ENCODE results near the gene KIF26A.

KIF26A gene

GRCh38 chr14:104108570-104109541 lies 29.5 kb upstream of the KIF26A start:
- Histone ChIP-seq H3K4me1 (ENCODE audit: insufficient read depth, low read length) (0 out of 2 replicates have a peak, but pooled peaks cover 3% of the 10 kb centered on the region), H3K27me3 (ENCODE audit: insufficient read depth, low read length) (no peaks in the 10 kb centered on the region), H3K4me3 (ENCODE audit: low read length) (no peak overlapping the region), H3K27ac (ENCODE audit: low read depth, low read length) (no peak overlapping the region), H3K9ac (ENCODE audit: low read depth, low read length) (no peak overlapping the region), H3K36me3 (ENCODE audit: insufficient read depth, low read length) (no peaks in the 10 kb centered on the region), H3K9me3 (ENCODE audit: insufficient read depth, low read depth, low read length) (no peaks in the 10 kb centered on the region)
- WGBS = 77% methylated on average over 25 of the region's 26 CpGs

GRCh38 chr14:104109731-104110361 lies 28.5 kb upstream of the KIF26A start:
- H3K36me3 ChIP-seq (ENCODE audit: insufficient read depth, low read length) = no peaks in the 10 kb centered on the region
- no peak overlapping the region for H3K27ac ChIP-seq (ENCODE audit: low read depth, low read length)
- no peak overlapping the region for H3K9ac ChIP-seq (ENCODE audit: low read depth, low read length)
- no peak overlapping the region for H3K4me3 ChIP-seq (ENCODE audit: low read length)
- H3K27me3 ChIP-seq (ENCODE audit: insufficient read depth, low read length) = peaks cover 3% of the 10 kb centered on the region; the same call in 1 of the 2 replicates
- no peaks in the 10 kb centered on the region for H3K9me3 ChIP-seq (ENCODE audit: insufficient read depth, low read depth, low read length)
- WGBS = 92% methylated on average over 24 of the region's 24 CpGs
- 0 out of 2 replicates have a peak, but pooled peaks cover 3% of the 10 kb centered on the region for H3K4me1 ChIP-seq (ENCODE audit: insufficient read depth, low read length)

- Histone ChIP-seq H3K4me3 (ENCODE audit: low read length) (no peak overlapping the region), H3K4me1 (ENCODE audit: insufficient read depth, low read length) (0 out of 2 replicates have a peak, but pooled peaks cover 3% of the 10 kb centered on the region), H3K9me3 (ENCODE audit: insufficient read depth, low read depth, low read length) (no peaks in the 10 kb centered on the region), H3K9ac (ENCODE audit: low read depth, low read length) (no peak overlapping the region), H3K27me3 (ENCODE audit: insufficient read depth, low read length) (peaks cover 8% of the 10 kb centered on the region; the same call in 1 of the 2 replicates), H3K36me3 (ENCODE audit: insufficient read depth, low read length) (no peaks in the 10 kb centered on the region), H3K27ac (ENCODE audit: low read depth, low read length) (no peak overlapping the region)
- 88% methylated on average over 18 of the region's 18 CpGs for WGBS
Measured at GRCh38 chr14:104110491-104111209, 27.7 kb upstream of the KIF26A start.

- Histone ChIP-seq H3K4me1 (ENCODE audit: insufficient read depth, low read length) (0 out of 2 replicates have a peak, but pooled peaks cover 3% of the 10 kb centered on the region), H3K27me3 (ENCODE audit: insufficient read depth, low read length) (peaks cover 17% of the 10 kb centered on the region), H3K36me3 (ENCODE audit: insufficient read depth, low read length) (no peaks in the 10 kb centered on the region), H3K27ac (ENCODE audit: low read depth, low read length) (no peak overlapping the region), H3K4me3 (ENCODE audit: low read length) (no peak overlapping the region), H3K9ac (ENCODE audit: low read depth, low read length) (no peak overlapping the region), H3K9me3 (ENCODE audit: insufficient read depth, low read depth, low read length) (no peaks in the 10 kb centered on the region)
- 88% methylated on average over 20 of the region's 21 CpGs for WGBS
Measured at GRCh38 chr14:104111301-104112112, 26.9 kb upstream of the KIF26A start.

- H3K9ac ChIP-seq (ENCODE audit: low read depth, low read length) = no peak overlapping the region
- no peaks in the 10 kb centered on the region for H3K36me3 ChIP-seq (ENCODE audit: insufficient read depth, low read length)
- H3K9me3 ChIP-seq (ENCODE audit: insufficient read depth, low read depth, low read length) = no peaks in the 10 kb centered on the region
- H3K27me3 ChIP-seq (ENCODE audit: insufficient read depth, low read length) = peaks cover 23% of the 10 kb centered on the region
- H3K27ac ChIP-seq (ENCODE audit: low read depth, low read length) = no peak overlapping the region
- whole genome bisulfite sequencing = 96% methylated on average over 6 of the region's 6 CpGs
- 0 out of 2 replicates have a peak, but pooled peaks cover 3% of the 10 kb centered on the region for H3K4me1 ChIP-seq (ENCODE audit: insufficient read depth, low read length)
- no peak overlapping the region for H3K4me3 ChIP-seq (ENCODE audit: low read length)
Measured at GRCh38 chr14:104112113-104112505, 26.3 kb upstream of the KIF26A start.

- H3K27ac ChIP-seq (ENCODE audit: low read depth, low read length) = no peak overlapping the region
Measured at GRCh38 chr14:104112609-104113571, 25.5 kb upstream of the KIF26A start.

GRCh38 chr14:104113631-104114420 lies 24.6 kb upstream of the KIF26A start:
- Histone ChIP-seq H3K9me3 (ENCODE audit: insufficient read depth, low read depth, low read length) (no peaks in the 10 kb centered on the region), H3K4me3 (ENCODE audit: low read length) (no peak overlapping the region), H3K9ac (ENCODE audit: low read depth, low read length) (no peak overlapping the region), H3K4me1 (ENCODE audit: insufficient read depth, low read length) (no peaks in the 10 kb centered on the region), H3K36me3 (ENCODE audit: insufficient read depth, low read length) (no peaks in the 10 kb centered on the region), H3K27me3 (ENCODE audit: insufficient read depth, low read length) (peaks cover 40% of the 10 kb centered on the region), H3K27ac (ENCODE audit: low read depth, low read length) (no peak overlapping the region)
- WGBS = 89% methylated on average over 23 of the region's 23 CpGs

More at GRCh38 chr14:104112609-104113571, 25.5 kb upstream of the KIF26A start:
- Histone ChIP-seq H3K4me3 (ENCODE audit: low read length) (no peak overlapping the region), H3K27me3 (ENCODE audit: insufficient read depth, low read length) (peaks cover 30% of the 10 kb centered on the region), H3K9me3 (ENCODE audit: insufficient read depth, low read depth, low read length) (no peaks in the 10 kb centered on the region), H3K4me1 (ENCODE audit: insufficient read depth, low read length) (0 out of 2 replicates have a peak, but pooled peaks cover 3% of the 10 kb centered on the region), H3K9ac (ENCODE audit: low read depth, low read length) (no peak overlapping the region), H3K36me3 (ENCODE audit: insufficient read depth, low read length) (no peaks in the 10 kb centered on the region)
- WGBS = 82% methylated on average over 17 of the region's 17 CpGs

- H3K36me3 ChIP-seq (ENCODE audit: insufficient read depth, low read length) = no peaks in the 10 kb centered on the region
- no peak overlapping the region for H3K9ac ChIP-seq (ENCODE audit: low read depth, low read length)
- no peaks in the 10 kb centered on the region for H3K4me1 ChIP-seq (ENCODE audit: insufficient read depth, low read length)
- H3K27ac ChIP-seq (ENCODE audit: low read depth, low read length) = no peak overlapping the region
- WGBS = 91% methylated on average over 26 of the region's 26 CpGs
- no peak overlapping the region for H3K4me3 ChIP-seq (ENCODE audit: low read length)
- H3K9me3 ChIP-seq (ENCODE audit: insufficient read depth, low read depth, low read length) = no peaks in the 10 kb centered on the region
- peaks cover 47% of the 10 kb centered on the region for H3K27me3 ChIP-seq (ENCODE audit: insufficient read depth, low read length)
Measured at GRCh38 chr14:104114421-104115130, 23.8 kb upstream of the KIF26A start.

- H3K4me3 ChIP-seq (ENCODE audit: low read length) = no peak overlapping the region
- WGBS = 86% methylated on average over 10 of the region's 11 CpGs
Measured at GRCh38 chr14:104115131-104115600, 23.2 kb upstream of the KIF26A start.

More at GRCh38 chr14:104115131-104115600, 23.2 kb upstream of the KIF26A start:
- no peak overlapping the region for H3K9ac ChIP-seq (ENCODE audit: low read depth, low read length)
- H3K4me1 ChIP-seq (ENCODE audit: insufficient read depth, low read length) = no peaks in the 10 kb centered on the region
- H3K9me3 ChIP-seq (ENCODE audit: insufficient read depth, low read depth, low read length) = no peaks in the 10 kb centered on the region
- peaks cover 53% of the 10 kb centered on the region for H3K27me3 ChIP-seq (ENCODE audit: insufficient read depth, low read length)
- H3K27ac ChIP-seq (ENCODE audit: low read depth, low read length) = no peak overlapping the region
- H3K36me3 ChIP-seq (ENCODE audit: insufficient read depth, low read length) = no peaks in the 10 kb centered on the region
